HG03575 (cell line): ENCODE data around the gene RAD51B.
"Not testable (repeated sequence)": the region's sequence is repeated elsewhere in the genome, so short reads cannot be mapped to it uniquely, and the experiment has no call there.

ENCODE experiments used
- ATAC-seq: cut with Tn5 transposase; IDR thresholded peaks from one replicate; pipeline ENCODE4 v1.9.1; 2021; ENCODE audit not compliant: unreplicated experiment, insufficient number of reproducible peaks, low FRiP score; ENCODE audit errors: extremely low read depth

RAD51B gene

DNA sequence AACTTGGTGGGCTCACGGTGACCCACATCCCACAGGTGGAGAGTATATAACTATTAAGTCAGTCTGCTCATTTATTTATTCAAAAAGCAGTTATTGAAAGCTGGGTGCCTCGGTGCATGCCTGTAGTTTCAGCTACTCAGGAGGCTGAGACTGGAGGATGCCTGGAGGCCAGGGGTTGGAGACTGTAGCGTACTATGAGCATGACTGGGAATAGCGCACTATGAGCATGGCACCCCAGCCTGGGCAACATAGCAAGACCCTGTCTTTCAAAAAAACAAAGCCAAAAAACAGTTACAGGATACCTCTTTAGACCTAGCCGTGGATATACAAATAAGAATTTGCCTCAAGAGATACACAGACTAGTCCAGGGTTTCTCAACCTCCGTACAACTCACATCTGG lies 833.5 kb downstream of the RAD51B start:
- ATAC-seq = no peak

DNA sequence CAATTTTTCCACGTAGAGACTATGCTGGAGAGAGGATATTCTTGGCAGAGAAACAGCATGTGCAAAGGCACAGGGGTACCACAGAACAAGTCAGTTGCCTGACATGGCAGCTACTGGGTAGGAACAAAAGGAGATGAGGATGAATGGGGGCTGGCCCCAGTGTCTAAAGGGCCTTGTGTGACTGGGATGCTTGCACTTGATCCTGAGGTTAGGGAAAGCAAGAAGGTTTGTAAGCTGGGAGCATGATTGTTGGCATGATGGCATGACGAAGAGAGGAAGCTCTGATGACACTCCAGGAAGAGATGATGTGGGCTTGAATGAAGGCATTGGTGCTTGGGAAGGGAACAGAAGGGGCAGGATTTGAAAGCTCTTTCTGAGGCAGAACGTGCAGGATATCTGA lies 834.2 kb downstream of the RAD51B start:
- no peak for ATAC-seq

DNA sequence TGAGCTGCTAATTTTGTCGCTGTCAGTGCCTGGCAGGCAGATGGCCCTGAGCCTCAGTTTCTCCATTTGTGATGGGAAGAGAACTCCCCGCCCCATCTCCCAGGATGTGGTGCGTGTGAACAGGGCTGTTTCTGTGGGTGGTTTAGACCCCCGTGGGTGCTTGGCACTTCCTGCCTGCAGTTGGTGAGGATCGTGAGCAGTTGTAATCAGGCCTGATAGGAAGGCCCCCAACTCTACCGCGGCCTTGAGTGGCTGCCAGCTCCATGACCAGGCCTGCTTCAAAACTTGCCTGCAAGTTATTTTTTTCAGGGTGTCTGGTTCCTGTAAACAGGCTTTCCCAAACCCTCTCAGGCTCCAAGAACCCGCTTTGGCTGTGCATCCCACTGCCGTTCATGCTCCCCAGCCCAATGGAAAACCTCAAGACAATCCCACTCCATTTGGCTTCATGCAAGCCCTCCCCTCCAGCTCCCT lies 834.9 kb downstream of the RAD51B start:
- no peak for ATAC-seq

DNA sequence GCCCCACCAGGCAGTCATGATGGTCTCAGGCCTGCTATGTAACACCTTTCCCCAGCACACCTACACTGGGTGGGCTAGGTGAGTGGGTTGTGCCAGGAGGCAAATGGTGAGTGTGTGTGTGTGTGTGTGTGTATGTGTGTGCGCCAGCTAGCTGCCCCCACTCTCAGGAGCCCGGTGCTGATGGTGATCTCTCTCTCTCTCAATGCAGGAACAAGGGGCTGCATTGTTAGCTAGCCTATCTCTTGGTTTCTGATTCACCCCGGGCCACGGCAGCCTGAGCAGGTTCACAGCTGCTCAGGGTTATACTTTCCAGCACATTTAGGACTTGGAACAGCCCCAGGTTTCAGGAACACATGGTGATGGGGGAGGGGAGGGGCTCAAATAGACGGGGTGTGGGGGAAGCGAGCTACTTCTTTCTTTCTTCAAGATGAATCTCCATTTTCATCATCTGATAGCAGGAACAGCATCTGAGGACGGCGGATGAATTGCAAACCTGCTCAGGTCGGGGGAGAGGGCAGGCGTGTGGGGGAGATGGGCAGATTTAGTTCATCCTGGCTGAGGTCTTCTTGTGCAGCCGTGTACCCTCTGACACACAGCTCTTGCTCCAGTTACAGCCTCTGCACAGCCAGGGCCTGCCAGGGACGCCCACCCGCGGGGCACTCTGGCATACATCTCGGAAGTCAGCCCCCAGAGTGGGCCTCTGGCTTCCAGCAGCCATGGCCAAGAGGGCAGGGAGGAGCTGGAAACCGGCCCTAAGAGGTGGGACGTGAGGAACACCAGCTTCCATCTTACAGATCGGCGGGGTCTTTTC lies 835.6 kb downstream of the RAD51B start:
- no peak for ATAC-seq

DNA sequence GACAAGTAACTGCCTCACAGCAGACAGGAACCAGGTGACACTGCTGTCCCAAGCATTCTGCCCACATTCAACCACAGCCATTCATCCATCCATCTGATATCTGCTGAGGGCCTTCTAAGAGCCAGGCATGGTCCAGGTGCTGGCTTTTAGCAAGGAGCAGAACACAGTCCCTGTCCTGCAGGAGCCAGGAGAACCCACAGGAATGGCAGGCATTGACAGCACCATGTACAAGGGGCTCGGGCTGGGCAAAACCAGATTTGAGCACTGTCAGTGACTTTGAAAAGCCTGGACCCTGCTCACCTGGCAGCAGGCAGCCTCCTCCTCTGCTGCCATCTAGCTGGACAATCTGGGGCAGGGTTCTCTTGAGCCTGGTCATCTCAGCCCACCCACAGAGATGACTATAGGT lies 836.3 kb downstream of the RAD51B start:
- no peak for ATAC-seq

DNA sequence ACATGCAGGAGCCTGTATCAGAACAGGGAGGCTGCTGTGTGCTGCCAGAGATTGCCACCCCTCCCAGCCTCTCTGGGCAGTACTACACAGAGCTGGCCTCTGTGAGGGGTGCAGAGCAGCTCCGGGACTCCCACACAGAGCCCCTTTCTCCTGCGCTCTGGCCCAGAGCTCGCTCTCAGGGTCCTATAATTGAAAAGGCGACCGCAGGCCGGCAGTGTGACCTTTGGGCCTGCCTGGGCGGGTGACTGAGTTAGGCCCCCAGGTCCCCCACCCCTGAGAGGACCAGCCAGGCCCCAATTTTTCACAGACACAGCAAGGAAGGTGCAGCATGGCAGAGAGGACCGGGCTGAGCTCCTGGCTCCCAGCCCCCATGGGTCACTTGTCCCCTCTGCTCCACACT lies 836.9 kb downstream of the RAD51B start:
- no peak for ATAC-seq

DNA sequence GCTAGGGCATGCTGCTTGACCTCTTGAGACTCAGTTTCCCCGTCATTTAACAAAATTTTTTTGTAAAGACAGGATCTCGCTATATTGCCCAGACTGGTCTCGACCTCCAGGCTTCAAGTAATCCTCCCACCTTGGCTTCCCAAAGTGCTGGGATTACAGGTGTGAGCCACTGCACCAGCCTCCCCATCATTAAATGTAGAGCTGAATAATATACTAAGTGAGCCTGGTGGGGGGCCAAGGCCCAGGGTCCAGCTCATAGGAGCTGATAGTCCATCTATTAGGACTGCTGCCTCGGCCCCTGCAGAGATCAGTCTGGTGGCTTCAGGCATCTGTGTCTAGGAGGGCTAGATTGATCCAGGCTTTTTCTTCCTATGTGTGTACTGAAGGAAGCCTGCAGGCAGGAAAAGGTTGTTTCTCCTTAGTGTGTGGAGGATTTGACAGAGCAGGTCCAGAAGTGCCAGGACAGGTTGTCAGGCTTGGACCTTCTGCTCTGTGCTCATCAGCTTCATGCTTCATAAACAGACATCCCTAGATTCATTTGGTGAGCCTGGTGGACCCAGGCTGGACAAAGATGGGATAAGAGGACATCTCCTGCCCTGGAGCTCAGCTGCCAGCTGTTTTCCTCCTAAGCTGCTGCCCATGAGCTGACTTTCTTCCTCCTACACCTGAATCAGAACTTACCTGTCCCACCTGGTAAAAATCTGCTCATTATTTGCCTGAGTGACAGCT lies 837.9 kb downstream of the RAD51B start:
- ATAC-seq = no peak

DNA sequence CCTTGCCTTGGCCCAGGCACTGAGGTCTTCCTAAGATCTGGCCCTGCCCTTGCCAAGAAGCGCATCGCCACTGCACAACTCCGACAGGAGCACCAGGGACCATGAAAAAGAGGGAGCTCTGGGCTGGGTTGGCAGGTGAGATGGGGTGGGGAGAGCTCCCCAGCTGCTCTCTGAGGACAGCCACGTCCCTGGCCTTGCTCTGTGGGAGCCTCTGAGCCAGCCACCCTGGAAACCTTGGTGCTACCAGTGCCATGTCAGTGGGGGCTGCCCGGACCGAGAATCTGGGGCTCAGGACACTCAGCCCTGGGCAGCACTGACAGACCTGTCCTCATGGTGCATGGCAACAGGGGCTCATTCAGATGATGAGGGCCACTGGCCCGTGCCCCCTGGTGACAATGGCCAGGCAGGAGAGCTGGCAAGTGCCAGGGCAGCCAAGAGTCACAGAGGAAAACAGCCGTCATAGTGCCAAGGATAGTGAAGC lies 838.5 kb downstream of the RAD51B start:
- ATAC-seq = no peak

DNA sequence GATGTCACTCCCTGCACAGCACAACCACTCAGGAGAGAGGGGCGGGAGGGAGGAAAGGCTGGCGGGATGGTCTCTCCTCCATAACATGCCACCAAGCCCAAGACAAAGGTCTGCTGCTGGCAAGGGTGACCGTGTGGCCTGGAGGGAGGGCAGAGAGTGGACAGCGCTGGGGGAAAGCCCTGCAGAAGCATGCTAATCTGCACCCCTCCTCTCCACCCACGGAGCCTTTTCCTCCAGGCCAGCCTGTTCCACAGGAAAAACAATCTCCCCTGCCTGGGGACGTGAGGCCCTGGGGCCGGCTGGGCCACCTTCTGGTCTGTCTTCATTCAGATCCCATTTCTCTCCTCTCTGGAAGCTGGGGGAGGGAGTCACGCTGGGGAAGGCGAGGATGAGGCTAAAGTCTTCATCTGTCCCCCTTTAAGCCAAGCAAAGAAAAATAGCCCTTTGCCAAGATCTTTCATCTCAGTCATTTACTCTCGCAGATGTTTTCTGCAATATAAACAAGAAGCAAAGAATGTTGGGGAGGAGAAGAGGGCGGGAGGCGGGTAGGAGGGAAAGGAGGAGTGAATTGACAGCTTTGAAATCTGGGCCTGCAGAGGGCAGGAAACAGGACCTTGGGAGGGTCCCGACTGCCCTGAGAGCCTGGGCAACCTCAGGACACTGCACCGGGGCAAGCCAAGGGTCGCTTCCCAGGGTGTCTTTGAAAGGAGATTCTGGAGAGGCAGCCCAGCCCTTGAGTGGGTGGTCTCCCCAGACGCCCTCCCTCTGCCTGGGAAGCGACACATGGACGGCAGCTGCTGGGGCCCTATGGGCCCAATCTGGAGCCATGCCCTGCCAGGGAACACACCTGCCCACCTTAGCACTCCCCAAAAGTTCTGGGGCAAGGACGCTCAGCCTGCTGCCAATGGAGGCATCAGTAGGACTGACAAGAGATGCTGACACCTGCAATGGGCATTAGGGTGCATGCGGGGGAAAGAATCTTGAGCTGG lies 839.7 kb downstream of the RAD51B start:
- ATAC-seq = no peak

DNA sequence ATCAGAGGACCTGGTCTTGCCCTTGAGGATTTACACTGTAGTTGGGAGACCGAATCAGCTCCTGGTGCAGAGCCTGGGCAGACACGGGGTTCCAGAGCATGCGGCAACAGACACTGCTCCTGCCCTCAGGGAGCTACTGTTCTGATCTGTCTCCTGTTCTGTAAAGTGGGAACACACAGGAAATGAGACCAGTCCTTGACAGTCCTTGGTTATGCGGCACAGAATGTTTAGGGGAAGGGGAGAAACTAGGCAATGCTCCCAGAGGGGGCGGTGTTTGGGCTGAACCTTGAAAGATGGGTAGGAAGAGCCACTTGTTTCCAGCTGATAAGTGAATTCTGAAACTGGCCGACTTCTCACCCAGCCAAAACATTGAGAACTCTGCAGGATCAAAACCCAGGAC lies 840.9 kb downstream of the RAD51B start:
- ATAC-seq = no peak

GRCh38 chr14:68661226-68662225 lies 841.9 kb downstream of the RAD51B start:
- no peak for ATAC-seq

DNA sequence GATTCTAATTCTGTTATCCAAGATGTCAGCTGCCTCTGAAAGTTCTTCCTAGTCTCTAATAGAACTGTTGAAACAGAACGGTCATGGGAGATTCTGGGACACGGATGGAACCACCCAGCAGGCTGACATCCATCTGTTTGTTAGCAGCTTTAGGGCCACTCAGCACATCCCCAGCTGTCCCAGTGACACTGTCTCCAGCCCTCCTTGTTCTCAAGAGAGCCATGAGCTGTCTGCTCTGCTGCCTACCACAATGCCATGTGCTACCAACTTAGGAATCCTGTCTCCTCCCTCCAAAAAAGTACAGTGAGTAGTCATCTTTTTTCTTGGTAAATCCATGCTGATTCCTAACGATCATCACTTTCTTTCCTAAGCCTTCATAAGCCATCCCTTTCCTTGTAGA lies 842.8 kb downstream of the RAD51B start:
- no peak for ATAC-seq

DNA sequence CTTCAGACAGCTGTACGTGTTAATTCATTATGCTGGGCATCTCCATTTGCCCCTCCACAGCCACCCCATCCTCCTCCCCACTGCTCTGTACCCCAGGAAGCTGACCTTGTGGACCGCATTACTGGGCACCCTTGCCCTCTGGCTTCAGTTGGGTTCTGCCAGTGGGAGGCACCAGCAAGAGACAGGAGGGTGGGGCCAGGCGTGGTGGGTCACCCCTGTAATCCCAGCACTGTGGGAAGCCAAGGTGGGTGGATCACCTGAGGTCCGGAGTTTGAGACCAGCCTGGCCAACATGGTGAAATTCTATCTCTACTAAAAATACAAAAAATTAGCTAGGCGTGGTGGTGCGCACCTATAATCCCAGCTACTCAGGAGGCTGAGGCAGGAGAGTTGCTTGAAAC lies 843.2 kb downstream of the RAD51B start:
- ATAC-seq = not testable (repeated sequence)

DNA sequence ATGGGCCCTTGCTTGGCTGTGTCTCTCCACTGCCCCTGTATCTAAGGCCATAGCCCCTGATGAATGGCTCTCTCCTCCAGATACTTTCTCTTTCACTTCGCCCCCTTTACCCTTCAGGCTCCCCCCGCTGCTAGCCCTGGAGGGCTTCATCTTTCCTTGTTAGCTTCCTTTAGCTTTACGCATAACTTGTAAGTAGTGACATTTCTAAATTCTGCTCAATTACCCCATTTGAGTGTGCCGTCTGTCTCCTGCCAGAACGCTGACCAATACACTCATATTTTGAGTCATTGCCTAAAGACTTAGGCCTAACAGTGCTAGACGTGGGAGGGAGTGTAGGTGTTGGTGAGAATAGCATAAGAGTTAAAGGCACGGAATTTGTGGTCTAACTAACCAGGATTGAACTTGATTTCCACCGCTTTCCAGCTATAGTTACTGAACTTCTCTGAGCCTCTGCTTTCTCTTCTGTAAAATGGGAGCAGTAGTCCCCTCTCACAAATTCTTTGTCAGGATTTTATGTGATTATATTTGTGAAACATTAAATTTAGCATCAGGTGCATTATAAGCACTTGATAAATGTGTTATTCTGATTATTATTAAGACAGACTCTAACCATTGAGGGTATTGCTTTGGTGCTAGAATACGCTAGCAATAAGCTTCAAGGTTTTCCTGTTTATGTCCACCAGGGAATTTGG lies 844.0 kb downstream of the RAD51B start:
- no peak for ATAC-seq

GRCh38 chr14:68664225-68664681 lies 844.7 kb downstream of the RAD51B start:
- no peak for ATAC-seq

DNA sequence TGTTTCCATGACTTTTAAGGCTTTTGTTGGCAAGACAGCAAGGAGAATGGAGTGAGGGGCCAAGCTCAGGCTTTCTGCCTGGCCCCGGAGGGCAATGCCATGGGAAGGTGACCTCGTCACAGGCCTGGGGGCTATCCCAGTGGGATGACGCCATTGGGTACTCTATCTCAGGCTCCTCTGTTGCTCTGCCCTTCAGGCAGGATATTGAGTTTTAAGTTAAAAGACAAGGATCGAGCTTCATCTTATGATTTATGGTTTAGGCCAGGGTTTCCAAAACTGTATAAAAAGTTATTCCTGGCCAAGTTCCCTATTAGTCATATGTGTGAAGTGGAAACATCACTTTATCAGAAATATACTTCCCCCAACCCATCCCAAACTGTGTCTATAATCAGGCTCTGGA lies 845.6 kb downstream of the RAD51B start:
- ATAC-seq = no peak

GRCh38 chr14:68665792-68666204 lies 846.2 kb downstream of the RAD51B start:
- ATAC-seq = no peak
